Body of pancreas (tissue), 4 donors: ENCODE data around the gene DENND2D. TPM values are rescaled to one million over a fixed set of nuclear protein-coding genes. Genes with fewer than 3 reads are reported as not detected.
A peak's percentile ranks its signal among the peaks of the same experiment; 100 is the strongest.

Source experiments
- ATAC-seq: fragments of 150-250 bp; one replicate; pipeline ENCODE4 v1.9.1; 2016
- DNase-seq, 4 donors: peaks; one replicate each; pipeline ENCODE4 v3.0.0-alpha.2; 2019
- H3K27ac ChIP-seq, 4 donors: fragments of 200-600 bp; sonication (generic); 1 replicate in 3 of 4; 2 replicates in 1 of 4; pipeline versions ENCODE4 v1.5.1 to v1.6.1; 2016 to 2019; ENCODE audit warnings: mild to moderate bottlenecking in 1 of 4, mixed read lengths in 1 of 4, moderate library complexity in 1 of 4
- H3K27me3 ChIP-seq, 2 donors: fragments of 200-600 bp; sonication (generic); one replicate each; pipeline ENCODE4 v1.6.0; 2016; ENCODE audit warnings: mild to moderate bottlenecking in 1 of 2
- H3K36me3 ChIP-seq, 2 donors: fragments of 200-600 bp; sonication (generic); replicated peaks in 1 of 2; 2 replicates each; pipeline ENCODE4 v1.5.1; 2016; ENCODE audit warnings: low read depth in 2 of 2; ENCODE audit not compliant: insufficient read depth in 1 of 2
- H3K4me1 ChIP-seq: fragments of 200-600 bp; sonication (generic); one replicate; pipeline ENCODE4 v1.6.0; 2016
- H3K4me3 ChIP-seq, 2 donors: fragments of 200-600 bp; sonication (generic); 1 replicate in 1 of 2; 2 replicates in 1 of 2; pipeline ENCODE4 v1.5.1; 2016 to 2019
- H3K9me3 ChIP-seq, 3 donors: fragments of 200-600 bp; sonication (generic); 1 replicate in 2 of 3; 2 replicates in 1 of 3; pipeline ENCODE4 v1.5.1; 2016
- POLR2A ChIP-seq, 3 donors: fragments of 450-650 bp; IDR thresholded peaks; one replicate each; pipeline ENCODE4 v1.6.1; 2016; ENCODE audit warnings: antibody characterized with exemption in 3 of 3, mild to moderate bottlenecking in 2 of 3
- WGBS, 2 donors: methylation state at CpG; one replicate each; pipeline ENCODE4 v1.1.5; 2017; 5-methylcytosine and 5-hydroxymethylcytosine counted together
- intact Hi-C: fragments of 100-400 bp; cut with DNase I; formaldehyde crosslinking; loops from one replicate; pipeline ENCODE4 v1.15.1; 2023
- total RNA-seq, 2 donors: library from RNA; depleted of rRNA; stranded (reverse); fragments of >200 nt; gene quantifications; one replicate each; pipeline ENCODE4 v1.1.0, GENCODE V29; 2016
- TF ChIP-seq, protein P1 (sequence below), 7 experiments: fragments of 450-650 bp in 4 of 7; fragments of 200-600 bp in 3 of 7; sonication (generic) in 3 of 7; IDR thresholded peaks; one replicate each; pipeline ENCODE4 v1.5.1; 2016 to 2019; ENCODE audit warnings: antibody characterized with exemption in 7 of 7

Gene DENND2D
- total RNA-seq, 2 donors from 2014 or later = 16.1 to 35.3 TPM

- Histone ChIP-seq H3K27ac (no peak overlapping the region), H3K4me3 (no peak overlapping the region), H3K4me1 (peaks cover 13% of the 10 kb centered on the region), H3K36me3 (no peaks in the 10 kb centered on the region), H3K9me3 (no peaks in the 10 kb centered on the region), H3K27me3 (no peaks in the 10 kb centered on the region)
- DNase-seq (peak in 1 of 4 donors; percentile 39), ATAC-seq (peak; percentile 17)
- 32 to 34% methylated on average over 5 of the region's 5 CpGs for WGBS, 2 donors
- intact Hi-C loops = no loop called here
- TF ChIP-seq, protein P1, sequence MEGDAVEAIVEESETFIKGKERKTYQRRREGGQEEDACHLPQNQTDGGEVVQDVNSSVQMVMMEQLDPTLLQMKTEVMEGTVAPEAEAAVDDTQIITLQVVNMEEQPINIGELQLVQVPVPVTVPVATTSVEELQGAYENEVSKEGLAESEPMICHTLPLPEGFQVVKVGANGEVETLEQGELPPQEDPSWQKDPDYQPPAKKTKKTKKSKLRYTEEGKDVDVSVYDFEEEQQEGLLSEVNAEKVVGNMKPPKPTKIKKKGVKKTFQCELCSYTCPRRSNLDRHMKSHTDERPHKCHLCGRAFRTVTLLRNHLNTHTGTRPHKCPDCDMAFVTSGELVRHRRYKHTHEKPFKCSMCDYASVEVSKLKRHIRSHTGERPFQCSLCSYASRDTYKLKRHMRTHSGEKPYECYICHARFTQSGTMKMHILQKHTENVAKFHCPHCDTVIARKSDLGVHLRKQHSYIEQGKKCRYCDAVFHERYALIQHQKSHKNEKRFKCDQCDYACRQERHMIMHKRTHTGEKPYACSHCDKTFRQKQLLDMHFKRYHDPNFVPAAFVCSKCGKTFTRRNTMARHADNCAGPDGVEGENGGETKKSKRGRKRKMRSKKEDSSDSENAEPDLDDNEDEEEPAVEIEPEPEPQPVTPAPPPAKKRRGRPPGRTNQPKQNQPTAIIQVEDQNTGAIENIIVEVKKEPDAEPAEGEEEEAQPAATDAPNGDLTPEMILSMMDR (IDR thresholded peaks at IDR 0.05) = no peak
- no peak for TF ChIP-seq POLR2A (IDR thresholded peaks at IDR 0.05)
Measured at GRCh38 chr1:111221633-111222291, 21.3 kb upstream of the DENND2D start.

DNA sequence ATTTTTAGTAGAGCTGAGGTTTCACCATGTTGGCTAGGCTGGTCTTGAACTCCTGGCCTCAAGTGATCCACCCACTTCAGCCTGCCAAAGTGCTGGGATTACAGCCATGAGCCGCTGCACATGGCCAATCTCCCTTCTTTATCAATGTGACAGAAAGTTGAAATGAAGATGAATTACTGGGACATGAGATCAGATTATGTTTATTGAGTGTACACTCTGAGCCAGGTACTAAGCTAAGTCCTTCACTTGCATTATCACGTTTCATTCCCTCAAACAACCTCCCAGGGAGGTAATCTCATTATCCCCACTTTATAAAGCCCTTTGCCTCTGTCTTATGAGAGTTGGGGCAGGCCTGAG, 20.8 kb upstream of the DENND2D start:
- intact Hi-C loops = no loop called here
- no peaks in the 10 kb centered on the region for H3K9me3 ChIP-seq
- H3K4me3 ChIP-seq = no peak overlapping the region
- DNase-seq = no peak
- ATAC-seq = no peak
- 18 to 28% methylated on average over 2 of the region's 2 CpGs for WGBS, 2 donors
- H3K27me3 ChIP-seq = no peaks in the 10 kb centered on the region
- no peak for TF ChIP-seq POLR2A (IDR thresholded peaks at IDR 0.05)
- TF ChIP-seq, protein P1 (IDR thresholded peaks at IDR 0.05) = no peak
- H3K27ac ChIP-seq = no peak overlapping the region
- H3K4me1 ChIP-seq = peaks cover 12% of the 10 kb centered on the region
- H3K36me3 ChIP-seq = no peaks in the 10 kb centered on the region

DNA sequence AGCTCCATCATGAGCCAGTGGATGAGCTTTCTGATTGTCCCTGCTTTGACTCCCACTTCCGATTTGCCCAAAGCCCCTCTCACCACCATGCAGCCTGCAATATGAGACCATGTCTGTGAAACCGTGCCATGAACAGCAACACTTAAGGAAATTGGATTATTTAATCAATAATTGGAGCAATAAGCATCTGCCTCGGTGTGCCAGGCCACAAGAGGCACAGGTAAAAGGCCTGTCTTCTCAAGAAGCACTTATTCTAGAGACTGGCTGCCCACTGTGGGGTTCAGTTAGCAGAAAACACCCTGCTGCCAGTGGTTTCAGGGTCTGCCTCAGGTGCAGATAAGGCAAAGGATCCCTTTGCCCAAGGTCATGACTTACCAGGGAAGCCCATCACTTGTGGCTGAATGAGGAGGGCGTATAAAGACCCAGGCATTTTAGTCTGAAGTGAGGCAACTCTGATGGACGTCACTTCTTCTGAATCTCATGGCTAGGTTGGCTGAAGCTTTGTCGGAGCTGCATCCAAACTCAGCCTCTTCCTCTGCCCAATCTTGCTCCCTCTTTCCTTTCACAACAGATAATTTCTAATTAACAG, 19.9 kb upstream of the DENND2D start:
- intact Hi-C loops = no loop called here
- Histone ChIP-seq H3K9me3 (no peaks in the 10 kb centered on the region), H3K27ac (no peak overlapping the region), H3K4me3 (no peak overlapping the region), H3K4me1 (peaks cover 9% of the 10 kb centered on the region), H3K27me3 (no peaks in the 10 kb centered on the region), H3K36me3 (no peaks in the 10 kb centered on the region)
- DNase-seq (no peak), ATAC-seq (no peak)
- TF ChIP-seq POLR2A (IDR thresholded peaks at IDR 0.05) = no peak
- TF ChIP-seq, protein P1 (IDR thresholded peaks at IDR 0.05) = no peak
- WGBS, 2 donors = 79 to 81% methylated on average over 5 to 6 of the region's 6 CpGs

- H3K4me1 ChIP-seq = peaks cover 9% of the 10 kb centered on the region
- no peak for DNase-seq
Measured at GRCh38 chr1:111219557-111220286, 19.3 kb upstream of the DENND2D start.

More at GRCh38 chr1:111219557-111220286, 19.3 kb upstream of the DENND2D start:
- H3K27me3 ChIP-seq = no peaks in the 10 kb centered on the region
- no peak for ATAC-seq
- H3K9me3 ChIP-seq = no peaks in the 10 kb centered on the region
- TF ChIP-seq, protein P1 (IDR thresholded peaks at IDR 0.05) = no peak
- TF ChIP-seq POLR2A (IDR thresholded peaks at IDR 0.05) = no peak
- H3K4me3 ChIP-seq = no peak overlapping the region
- no peaks in the 10 kb centered on the region for H3K36me3 ChIP-seq
- intact Hi-C loops = no loop called here
- 76 to 85% methylated on average over 5 of the region's 5 CpGs for WGBS, 2 donors
- no peak overlapping the region for H3K27ac ChIP-seq
